ENCODE data around the gene RGS12.

DNA sequence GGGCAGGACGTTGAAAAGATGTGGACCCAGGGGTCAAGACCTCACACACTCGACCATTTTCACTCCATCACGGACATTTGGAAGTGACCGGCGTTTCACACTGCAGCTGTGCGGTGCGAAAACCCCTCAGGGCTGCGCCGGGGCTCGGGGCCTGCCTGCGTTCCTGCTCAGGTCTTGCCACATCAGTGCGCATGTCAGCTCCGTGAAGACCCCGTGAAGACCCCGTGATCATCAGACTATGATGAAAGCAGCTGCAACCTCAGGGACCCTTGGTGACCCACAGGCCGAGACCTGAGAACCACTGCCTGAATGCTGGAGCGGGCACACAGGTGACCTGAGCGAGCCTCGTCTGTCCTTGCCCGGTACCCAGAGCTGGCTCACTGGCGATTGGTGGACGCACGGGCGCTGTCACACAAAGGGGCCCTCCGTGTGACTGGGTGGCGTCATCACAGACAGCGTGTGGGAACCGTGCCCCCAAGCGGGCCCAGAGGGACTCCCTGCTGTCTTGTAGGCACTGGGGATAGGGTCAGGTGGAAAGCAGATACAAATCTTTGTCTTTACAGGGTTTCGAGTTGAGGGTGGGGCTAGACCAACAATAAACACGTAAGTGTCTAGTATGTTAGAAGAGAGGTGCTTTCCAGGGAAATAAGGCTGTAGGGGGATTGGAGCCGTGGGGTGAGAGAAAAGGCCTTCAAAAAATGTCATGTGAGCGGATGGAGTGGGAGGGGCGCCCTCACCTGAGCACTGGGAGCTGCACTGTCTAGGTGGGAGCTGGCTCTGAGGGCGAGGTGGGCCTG, 31.2 kb upstream of the RGS12 start:
- TF ChIP-seq CTCF (conservative IDR thresholded peaks at IDR 0.05 in 1 of 2, IDR thresholded peaks at IDR 0.05 in 1 of 2; ENCODE audit: extremely low read depth in 1 of 2, insufficient read depth in 1 of 2, low read depth in 1 of 2, low read length in 2 of 2) (no peak), EZH2 (IDR thresholded peaks at IDR 0.05; ENCODE audit: borderline replicate concordance, low read length) (no peak)

Measured in mammary epithelial cell (primary cell).